Measurements from ENCODE around the gene ETV4. TPM values are rescaled to one million over a fixed set of nuclear protein-coding genes. Genes with fewer than 3 reads are reported as not detected.

Gene ETV4
- total and polyA plus RNA-seq, 2 of the 13 experiments (the other 11 are each of a cell fraction or from before 2014, with no cell fraction given): 128 to 330 TPM

- 0 out of 2 replicates have a peak, but pooled peaks have one; percentile 57 for TF ChIP-seq RCOR2 (CRISPR knock-in tag; IDR thresholded peaks at IDR 0.05)
- TF ChIP-seq MXD3 (CRISPR knock-in tag; IDR thresholded peaks at IDR 0.05): no peak
- TF ChIP-seq GRHL1 (CRISPR knock-in tag; conservative IDR thresholded peaks at IDR 0.05): no peak
- peak; percentile 91; the same call in 1 of the 2 replicates for TF ChIP-seq ZBTB4 (CRISPR knock-in tag; IDR thresholded peaks at IDR 0.05; ENCODE audit: borderline replicate concordance)
- TF ChIP-seq MED1 (CRISPR knock-in tag; IDR thresholded peaks at IDR 0.05): peak; percentile 75
- peak; percentile 84; the same call in 1 of the 2 replicates for TF ChIP-seq ZKSCAN8 (CRISPR knock-in tag; IDR thresholded peaks at IDR 0.05; ENCODE audit: borderline replicate concordance)
- no peak for TF ChIP-seq AFF4 (CRISPR knock-in tag; IDR thresholded peaks at IDR 0.05)
- TF ChIP-seq GZF1 (CRISPR knock-in tag; IDR thresholded peaks at IDR 0.05): no peak
- TF ChIP-seq NPAS2 (CRISPR knock-in tag; IDR thresholded peaks at IDR 0.05; ENCODE audit: borderline replicate concordance): no peak
- TF ChIP-seq ESRRA (CRISPR knock-in tag; IDR thresholded peaks at IDR 0.05; ENCODE audit: low read depth): peak; percentile 94
- no peak for TF ChIP-seq FUBP1 (CRISPR knock-in tag; IDR thresholded peaks at IDR 0.05; ENCODE audit: borderline replicate concordance)
- peak; percentile 69; the same call in 1 of the 2 replicates for TF ChIP-seq MYC (CRISPR knock-in tag; IDR thresholded peaks at IDR 0.05; ENCODE audit: borderline replicate concordance)
- TF ChIP-seq SMAD1 (CRISPR knock-in tag; IDR thresholded peaks at IDR 0.05; ENCODE audit: borderline replicate concordance, low read depth): no peak
- no peak for TF ChIP-seq ZNF747 (CRISPR knock-in tag; IDR thresholded peaks at IDR 0.05; ENCODE audit: borderline replicate concordance)
- TF ChIP-seq U2AF1 (optimal IDR thresholded peaks at IDR 0.05; ENCODE audit: low read depth, low read length): no peak
Observed at GRCh38 chr17:43576563-43577229, 30.6 kb upstream of the ETV4 start (continued).
